ENCODE measurements around the gene RPS27.

RPS27 gene

GRCh38 chr1:153990468-153991150, at the start of gene RPS27:
Gene RPS27, plus strand, starts transcription at chr1:153990762. Its CDS starts 35 bp downstream, at chr1:153990797.
- DNase-seq = peak; percentile 80

- no peak for DNase-seq
Observed at GRCh38 chr1:153941826-153942725, 48.5 kb upstream of the RPS27 start.

DNA sequence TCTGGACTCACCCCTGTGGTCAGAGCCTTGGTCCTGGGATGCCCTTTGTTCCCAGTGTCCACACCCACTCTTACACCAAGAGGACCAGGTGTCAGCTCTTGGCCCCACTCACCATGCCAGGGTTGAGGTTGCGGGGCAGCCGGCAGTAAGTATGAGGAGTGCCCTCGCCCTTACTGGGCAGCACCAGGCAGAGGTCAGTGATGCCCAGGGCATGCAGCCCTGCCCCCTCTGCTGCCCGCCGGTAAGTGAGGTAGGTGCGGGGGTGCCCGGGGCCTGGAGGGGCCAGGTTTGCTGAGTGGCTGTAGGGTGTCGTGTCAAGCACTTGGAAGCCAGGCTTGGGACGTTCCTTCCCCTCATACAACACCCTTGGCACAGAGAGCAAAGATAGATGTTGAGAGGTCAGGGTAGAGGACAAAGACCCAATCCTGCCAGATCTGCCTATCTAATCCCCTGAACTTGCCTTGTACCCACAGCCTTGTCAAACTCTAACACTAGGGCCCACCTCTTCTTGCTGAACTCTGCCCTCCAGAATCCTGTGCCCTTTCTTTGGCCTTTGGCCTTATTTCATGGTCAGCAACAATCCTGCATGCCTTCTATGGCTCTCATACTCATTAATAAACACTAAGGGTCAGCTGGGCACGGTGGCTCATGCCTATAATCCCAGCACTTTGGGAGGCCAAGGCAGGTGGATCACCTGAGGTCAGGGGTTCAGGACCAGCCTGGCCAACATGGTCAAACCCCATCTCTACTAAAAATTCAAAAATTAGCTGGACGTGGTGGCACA, 47.6 kb upstream of the RPS27 start:
- DNase-seq = no peak

- no peak for DNase-seq
Observed at GRCh38 chr1:153944005-153944826, 46.3 kb upstream of the RPS27 start.

DNA sequence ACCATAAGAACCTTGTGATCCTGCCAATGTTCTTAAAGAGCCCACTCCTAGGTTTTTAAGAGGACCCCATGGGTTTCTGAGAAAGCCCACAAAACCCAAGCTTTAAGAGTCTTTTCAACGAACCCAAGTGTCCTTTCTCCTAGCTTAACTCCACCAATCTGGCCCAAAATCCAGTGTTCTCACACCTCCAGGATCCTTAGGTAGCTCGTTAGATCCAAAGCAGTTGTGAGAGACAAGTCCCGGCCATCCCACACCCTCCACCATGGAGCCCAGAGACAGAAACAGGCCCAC, 45.8 kb upstream of the RPS27 start:
- DNase-seq = no peak

DNA sequence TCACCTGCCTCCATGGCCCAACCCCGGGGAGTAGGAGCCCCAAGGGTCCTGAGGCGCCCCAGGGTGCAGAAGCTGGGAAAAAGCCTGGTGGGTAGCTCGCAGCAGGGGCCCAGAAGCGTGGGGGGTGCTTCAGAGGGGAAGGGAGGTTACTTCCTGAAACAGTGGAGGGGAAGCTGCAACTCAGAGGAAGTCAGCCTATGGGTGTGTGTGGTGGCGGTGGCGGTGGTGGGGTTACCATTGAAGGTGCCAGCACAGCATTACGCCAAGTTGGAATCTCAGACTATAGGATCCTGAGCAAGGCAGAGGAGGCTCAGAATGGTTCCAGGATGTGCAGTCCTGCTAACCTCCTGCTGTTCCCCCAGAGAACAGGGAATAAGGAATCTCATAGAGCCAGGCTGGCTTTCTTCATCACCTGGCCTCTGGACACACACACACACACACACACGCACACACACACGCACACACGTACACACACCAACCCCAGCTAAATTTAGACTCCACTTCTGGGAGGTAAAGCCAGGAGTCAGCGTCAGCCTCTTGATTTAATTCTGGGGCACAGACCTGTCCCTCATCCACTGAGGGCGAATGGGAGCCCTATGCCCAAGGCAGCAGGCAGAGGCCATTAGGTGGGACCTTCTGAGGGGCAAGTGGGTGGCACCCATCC, 45.3 kb upstream of the RPS27 start:
- DNase-seq = peak; percentile 72

GRCh38 chr1:153945795-153946621, 44.6 kb upstream of the RPS27 start:
- peak; percentile 61 for DNase-seq

- DNase-seq = peak; percentile 71
Observed at GRCh38 chr1:153946622-153947241, 43.8 kb upstream of the RPS27 start, which contains the start of gene DENND4B. Gene DENND4B, minus strand, starts transcription at chr1:153946718. Its CDS starts 2,344 bp downstream, at chr1:153944374.

DNA sequence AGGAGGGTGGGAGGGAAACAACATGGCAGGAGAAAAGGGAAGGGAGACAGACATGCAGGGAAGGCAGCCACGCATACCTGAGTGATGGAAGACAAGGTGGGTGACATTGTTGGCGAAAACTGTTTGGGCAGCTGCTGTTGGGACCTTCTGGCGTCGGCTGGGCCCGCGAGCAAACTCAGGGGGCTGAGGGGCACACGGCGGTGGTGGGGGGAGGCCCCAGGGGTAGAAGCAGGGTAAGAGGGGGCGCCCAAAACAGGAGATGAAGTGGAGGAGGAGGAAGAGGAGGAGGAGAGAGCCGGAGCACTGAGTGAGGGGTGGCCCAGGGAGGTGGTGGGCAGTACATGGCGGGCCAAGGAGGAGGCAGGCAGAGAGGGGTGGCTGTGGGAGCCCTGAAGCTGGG, 39.4 kb upstream of the RPS27 start:
- no peak for DNase-seq

- DNase-seq = no peak
Observed at GRCh38 chr1:153951801-153952200, 38.8 kb upstream of the RPS27 start.

- DNase-seq = no peak
Observed at GRCh38 chr1:153953859-153954365, 36.6 kb upstream of the RPS27 start.

- DNase-seq = no peak
Observed at GRCh38 chr1:153954826-153955225, 35.7 kb upstream of the RPS27 start.

GRCh38 chr1:153956997-153957715, 33.4 kb upstream of the RPS27 start:
- DNase-seq = no peak

GRCh38 chr1:153957744-153958110, 32.8 kb upstream of the RPS27 start:
- no peak for DNase-seq

DNA sequence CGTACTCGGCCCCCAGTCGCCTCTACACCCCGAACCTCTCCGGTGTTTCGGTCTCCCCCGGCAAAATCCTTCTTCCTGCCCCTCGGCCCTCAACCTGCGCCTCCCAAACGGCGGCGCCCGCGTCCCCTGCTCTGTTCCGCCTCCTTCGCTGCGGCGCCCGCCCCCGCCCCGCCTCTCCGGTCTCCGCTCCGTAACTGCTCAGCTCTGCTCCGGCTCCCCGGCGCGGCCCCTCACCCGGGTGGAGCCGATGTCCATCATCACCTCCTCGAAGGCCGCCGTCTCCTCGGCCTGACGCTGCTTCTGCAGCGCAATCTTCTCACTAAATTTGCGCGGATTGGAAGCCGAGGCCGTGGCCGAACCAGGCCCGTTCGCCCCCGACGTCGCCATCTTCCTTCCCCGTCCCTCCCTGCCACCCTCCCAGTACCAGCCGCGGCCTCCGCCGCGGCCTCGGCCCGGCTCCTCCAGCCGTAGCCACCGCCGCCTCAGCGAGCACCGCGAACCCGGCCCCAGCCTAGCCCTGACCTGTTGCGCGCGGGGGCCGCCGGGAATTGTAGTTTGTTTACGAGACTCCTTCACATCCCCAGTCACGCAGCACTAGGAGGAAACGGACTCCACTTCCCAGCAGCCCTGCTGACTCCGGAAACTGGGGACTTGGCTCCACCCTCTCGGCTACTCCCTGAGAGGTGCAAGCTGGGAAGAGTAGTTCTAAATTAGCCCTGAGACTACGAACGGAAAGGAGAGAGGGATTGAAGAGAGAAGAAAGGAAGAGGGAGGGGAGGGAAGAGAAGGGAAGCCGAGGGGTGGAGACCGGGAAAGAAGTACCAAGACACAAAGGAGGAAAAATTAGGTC, 32.2 kb upstream of the RPS27 start, which contains the start of gene CRTC2:
CRTC2 (minus strand) TSS at position 502 of the 850 bp plus-strand sequence; CDS start at position 387, 115 bp downstream.
- DNase-seq = peak; percentile 98

GRCh38 chr1:153958961-153959260, 31.7 kb upstream of the RPS27 start:
- no peak for DNase-seq

- DNase-seq = no peak
Observed at GRCh38 chr1:153959454-153959853, 31.1 kb upstream of the RPS27 start.

GRCh38 chr1:153960206-153960605, 30.4 kb upstream of the RPS27 start:
- no peak for DNase-seq

GRCh38 chr1:153961421-153961820, 29.1 kb upstream of the RPS27 start:
- DNase-seq = no peak

All from activated CD4-positive, alpha-beta T cell treated with anti-CD3 and anti-CD28 coated beads, Interleukin-2, amount 50 U/mL, for 1 hour (primary cell).